ENCODE measurements around the gene TPCN2. TPM values are rescaled to one million over a fixed set of nuclear protein-coding genes. Genes with fewer than 3 reads are reported as not detected.

The TPCN2 gene
- total and polyA plus RNA-seq, 2 of the 8 experiments (the other 6 are each of a cell fraction or from before 2014, with no cell fraction given) = 9.7 to 18.6 TPM

DNA sequence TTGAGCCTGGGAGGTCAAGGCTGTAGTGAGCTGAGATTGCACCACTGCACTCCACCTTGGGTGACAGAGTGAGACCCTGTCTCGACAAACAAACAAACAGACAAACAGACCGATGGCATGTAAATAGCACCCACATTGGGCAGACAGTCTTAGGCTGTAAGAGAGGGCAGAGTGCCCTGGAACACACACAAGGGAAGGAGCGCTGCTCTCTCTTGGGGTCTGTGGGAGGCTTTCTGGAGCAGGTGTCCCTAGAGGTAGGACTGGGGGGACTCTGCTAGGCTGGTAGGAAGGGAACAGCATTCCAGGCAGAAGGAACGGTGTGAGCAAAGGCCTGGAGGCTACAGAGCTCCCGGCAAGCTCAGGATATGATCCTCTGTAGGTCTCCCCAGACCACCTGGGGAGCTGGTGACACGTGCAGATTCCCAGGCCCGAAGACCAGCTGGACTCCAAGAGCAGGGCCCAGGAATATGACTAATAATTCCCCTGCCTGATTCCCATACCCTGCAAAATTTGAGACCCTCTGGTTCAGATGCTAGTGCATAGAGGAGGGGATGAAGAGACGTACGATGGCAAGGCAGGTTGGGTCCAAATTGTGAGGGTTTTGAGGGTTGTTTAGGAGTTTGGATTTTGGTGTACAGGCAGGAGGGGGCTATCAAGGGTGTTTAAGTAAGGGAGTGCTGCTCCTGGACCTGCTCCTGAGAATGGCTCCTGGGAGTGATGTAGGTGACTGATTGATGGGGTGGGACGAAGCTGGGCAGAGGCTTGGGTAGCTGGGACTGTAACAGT lies 118.6 kb downstream of the TPCN2 start:
- Histone ChIP-seq H4K5ac (ENCODE audit: insufficient read length, low read depth, low read length) (no peak overlapping the region), H2BK15ac (ENCODE audit: low read length) (peak overlapping the region; percentile 46; the same call in 1 of the 2 replicates), H3K23ac (ENCODE audit: insufficient read length) (no peak overlapping the region), H2BK12ac (ENCODE audit: low read depth, low read length) (peak overlapping the region; percentile 77; the same call in 1 of the 2 replicates), H3K4ac (replicated peaks; ENCODE audit: insufficient read length, low read depth, low read length) (no peak overlapping the region), H3K27me3 (replicated peaks in 1 of 4; ENCODE audit: control insufficient read depth in 3 of 4, extremely low read depth in 1 of 4, insufficient read depth in 3 of 4, low read length in 3 of 4) (no peaks in the 10 kb centered on the region), H2BK120ac (replicated peaks; ENCODE audit: low read depth, low read length) (no peak overlapping the region), H3K4me3 (ENCODE audit: extremely low read depth in 1 of 4, insufficient read depth in 2 of 4, low read depth in 3 of 4, low read length in 4 of 4) (no peak overlapping the region), H3K79me1 (ENCODE audit: low read depth, low read length) (no peaks in the 10 kb centered on the region), H2BK5ac (ENCODE audit: low read depth, low read length) (no peak overlapping the region), H3K4me2 (ENCODE audit: insufficient read depth in 1 of 2, low read depth in 2 of 2, low read length in 2 of 2) (no peak overlapping the region; a peak in 1 of 4 replicates), H3K14ac (ENCODE audit: insufficient read length) (no peak overlapping the region), H2AK5ac (ENCODE audit: low read depth, low read length) (0 out of 2 replicates have a peak overlapping the region, but pooled peaks have one; percentile 40), H3K18ac (ENCODE audit: extremely low read depth, low read length) (peak overlapping the region; percentile 25; the same call in 1 of the 2 replicates), H3K9ac (replicated peaks in 1 of 4; ENCODE audit: extremely low read depth in 1 of 4, low read depth in 3 of 4, low read length in 3 of 4) (no peak overlapping the region), H3K4me1 (replicated peaks in 1 of 4; ENCODE audit: control insufficient read depth in 3 of 4, insufficient read depth in 4 of 4, low read length in 3 of 4) (peaks cover 0 to 7% (median 1%) of the 10 kb centered on the region in 4 experiments; a peak in 3 of 7 replicates), H3K9me3 (ENCODE audit: insufficient read depth in 2 of 2, low read depth in 1 of 2, low read length in 1 of 2) (peaks cover 0 to 3% of the 10 kb centered on the region in 2 experiments; a peak in 2 of 4 replicates), H3K27ac (ENCODE audit: low read depth, low read length) (no peak overlapping the region), H3K36me3 (ENCODE audit: control insufficient read depth in 2 of 4, insufficient read depth in 4 of 4, low read length in 3 of 4) (no peaks in the 10 kb centered on the region), H4K91ac (replicated peaks; ENCODE audit: insufficient read length, low read length) (no peak overlapping the region), H4K20me1 (replicated peaks in 1 of 2; ENCODE audit: control insufficient read depth in 1 of 2, insufficient read depth in 2 of 2, low read length in 2 of 2) (no peaks in the 10 kb centered on the region), H2BK20ac (ENCODE audit: low read length) (peak overlapping the region; percentile 28; the same call in 1 of the 2 replicates), H4K8ac (ENCODE audit: extremely low read depth, insufficient read depth, low read length) (no peak overlapping the region), H2AFZ (ENCODE audit: low read length) (no peak overlapping the region), H3K56ac (replicated peaks; ENCODE audit: insufficient read length, low read depth, low read length) (no peak overlapping the region), H3K79me2 (ENCODE audit: control insufficient read depth in 1 of 2, insufficient read depth in 2 of 2, low read length in 2 of 2) (no peaks in the 10 kb centered on the region), H3K23me2 (ENCODE audit: low read depth, low read length) (no peaks in the 10 kb centered on the region)
- 87% methylated on average over 10 of the region's 10 CpGs; no CpG with 5 or more reads in 1 of the 2 experiments for WGBS, 2 experiments (ENCODE audit: extremely low coverage in 1 of 2, insufficient coverage in 1 of 2, insufficient read length in 1 of 2, insufficient replicate concordance in 2 of 2, low coverage in 1 of 2, low lambda C conversion rate in 2 of 2, missing lambda C conversion rate in 1 of 2)
- ChIA-PET POLR2A (ENCODE audit: partially characterized antibody) (interaction anchor here (1.8 kb wide), 1 partner anchor 36 kb away, joined by 5 read pairs; no protein-coding TSS in a partner anchor), CTCF (ENCODE audit: partially characterized antibody) (interaction anchor here (1.2 to 1.9 kb wide), 2 partner anchors 16 to 36 kb away, joined by 4 to 6 read pairs; no protein-coding TSS in a partner anchor)
- TF ChIP-seq CREB1 (IDR thresholded peaks at IDR 0.05) = no peak
- FAIRE-seq (no peak), DNase-seq (ENCODE audit: low read depth in 1 of 2, low spot score in 2 of 2) (no peak)
